ENCODE data around the gene CDK8. TPM values are rescaled to one million over a fixed set of nuclear protein-coding genes. Genes with fewer than 3 reads are reported as not detected.
"Not testable (repeated sequence)": the region's sequence is repeated elsewhere in the genome, so short reads cannot be mapped to it uniquely, and the experiment has no call there.

The CDK8 gene
- total RNA-seq, 1 experiment from 2014 or later, result 17.2 TPM

DNA sequence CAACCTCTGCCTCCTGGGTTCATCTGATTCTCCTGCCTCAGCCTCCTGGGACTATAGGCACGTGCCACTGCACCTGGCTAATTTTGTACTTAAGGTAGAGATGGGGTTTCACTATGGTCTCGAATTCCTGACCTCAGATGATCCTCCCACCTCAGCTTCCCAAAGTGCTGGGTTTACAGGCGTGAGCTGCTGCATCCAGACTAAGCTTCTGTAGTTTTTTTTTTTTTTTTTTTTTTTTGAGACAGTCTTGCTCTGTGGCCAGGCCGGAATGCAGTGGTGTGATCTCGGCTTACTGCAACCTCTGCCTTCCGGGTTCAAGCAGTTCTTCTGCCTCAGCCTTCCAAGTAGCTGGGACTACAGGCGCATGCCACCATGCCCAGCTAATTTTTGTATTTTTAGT, 34.9 kb downstream of the CDK8 start:
- not testable (repeated sequence) for DNase-seq, H3K36me3 ChIP-seq, H3K4me3 ChIP-seq, H3K27me3 ChIP-seq, H3K9me3 ChIP-seq

DNA sequence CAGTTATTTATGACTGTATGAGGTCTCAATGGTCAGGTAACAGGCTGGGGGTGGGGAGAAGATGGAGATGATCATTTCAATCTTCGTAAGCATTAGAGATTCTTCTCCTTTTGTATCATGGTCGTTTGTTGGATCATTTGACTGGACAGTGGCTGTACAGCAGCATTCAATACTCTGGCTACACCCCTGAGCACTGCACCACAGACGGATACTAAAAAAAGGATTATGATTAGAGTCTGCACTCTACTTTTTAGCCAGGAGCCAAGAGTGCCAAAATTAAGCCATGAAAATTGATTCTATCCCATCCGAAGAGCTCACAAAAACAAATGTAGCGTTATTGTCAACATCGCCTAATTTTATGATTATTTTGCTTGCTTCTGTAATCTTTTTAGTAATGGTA, 41.9 kb downstream of the CDK8 start:
- Histone ChIP-seq H3K27me3 (no peaks in the 10 kb centered on the region), H3K4me3 (no peak overlapping the region), H3K9me3 (no peaks in the 10 kb centered on the region), H3K36me3 (no peaks in the 10 kb centered on the region)
- no peak for DNase-seq

DNA sequence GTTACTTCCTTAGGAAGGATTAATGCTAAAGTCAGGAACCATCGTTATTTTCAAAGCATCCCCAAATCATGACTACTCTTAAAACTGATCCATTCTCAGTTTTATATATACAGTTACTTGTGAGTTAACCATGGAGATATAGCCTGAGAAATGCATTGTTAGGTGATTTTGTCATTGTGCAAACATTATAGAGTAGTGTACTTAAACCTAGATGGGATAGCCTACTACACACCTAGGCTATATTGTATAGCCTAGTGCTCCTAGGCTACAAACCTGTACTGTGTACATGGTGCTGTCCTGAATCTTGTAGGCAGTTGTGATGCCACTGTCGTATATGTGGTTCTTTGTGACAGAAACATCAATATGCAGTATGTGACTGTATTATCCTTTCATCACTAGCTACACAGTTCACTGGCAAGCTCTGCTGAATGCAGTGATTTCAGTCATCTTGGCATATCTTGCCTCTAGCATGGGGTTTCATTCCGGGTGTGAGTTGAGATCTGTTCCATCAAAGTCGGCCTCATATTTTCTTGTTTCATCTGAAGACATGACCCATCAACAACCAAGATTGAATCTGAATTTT, 45.3 kb downstream of the CDK8 start:
- Histone ChIP-seq H3K4me3 (no peak overlapping the region), H3K36me3 (no peaks in the 10 kb centered on the region), H3K27me3 (no peaks in the 10 kb centered on the region), H3K9me3 (no peaks in the 10 kb centered on the region)
- DNase-seq, result no peak

DNA sequence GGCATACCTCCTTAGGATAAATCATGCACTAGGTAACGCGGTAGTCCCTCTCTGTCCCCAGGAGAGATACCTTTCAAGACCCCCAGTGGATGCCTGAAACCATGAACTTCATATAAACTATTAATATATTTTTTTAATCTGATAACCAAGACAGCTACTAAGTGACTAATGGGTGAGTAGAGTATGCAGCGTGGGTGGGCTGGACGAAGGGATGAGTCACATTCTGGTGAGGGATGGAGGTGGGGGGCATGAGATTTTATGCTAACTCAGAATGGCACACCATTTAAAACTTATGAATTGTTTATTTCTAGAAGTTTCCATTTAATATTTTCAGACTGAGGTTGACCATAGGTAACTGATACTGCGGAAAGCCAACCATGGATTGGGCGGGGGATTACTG, 46.2 kb downstream of the CDK8 start:
- peak; percentile 74 for DNase-seq
- no peak overlapping the region for H3K4me3 ChIP-seq
- H3K36me3 ChIP-seq, result no peaks in the 10 kb centered on the region
- no peaks in the 10 kb centered on the region for H3K9me3 ChIP-seq
- no peaks in the 10 kb centered on the region for H3K27me3 ChIP-seq

DNA sequence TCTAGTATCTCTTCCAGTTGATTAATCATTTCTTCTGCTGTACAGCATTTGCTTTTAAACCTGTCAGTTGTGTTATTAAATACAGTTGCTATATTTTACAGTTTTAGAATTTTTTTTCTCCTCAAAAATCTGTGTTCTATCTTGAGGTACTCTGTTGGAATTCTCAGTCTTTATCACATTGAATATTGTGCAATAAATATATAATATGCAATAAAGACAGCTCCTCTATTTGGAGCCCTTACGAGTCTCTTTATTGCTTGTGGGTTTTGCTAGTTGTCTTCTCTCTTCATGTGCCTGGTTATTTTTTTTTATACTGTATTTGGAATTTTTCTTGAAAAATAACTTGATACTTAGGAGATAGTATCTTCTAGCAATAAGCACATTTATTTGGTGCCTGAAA, 51.7 kb downstream of the CDK8 start:
- no peak for DNase-seq
- Histone ChIP-seq H3K9me3 (no peaks in the 10 kb centered on the region), H3K27me3 (no peaks in the 10 kb centered on the region), H3K4me3 (no peak overlapping the region), H3K36me3 (no peaks in the 10 kb centered on the region)

DNA sequence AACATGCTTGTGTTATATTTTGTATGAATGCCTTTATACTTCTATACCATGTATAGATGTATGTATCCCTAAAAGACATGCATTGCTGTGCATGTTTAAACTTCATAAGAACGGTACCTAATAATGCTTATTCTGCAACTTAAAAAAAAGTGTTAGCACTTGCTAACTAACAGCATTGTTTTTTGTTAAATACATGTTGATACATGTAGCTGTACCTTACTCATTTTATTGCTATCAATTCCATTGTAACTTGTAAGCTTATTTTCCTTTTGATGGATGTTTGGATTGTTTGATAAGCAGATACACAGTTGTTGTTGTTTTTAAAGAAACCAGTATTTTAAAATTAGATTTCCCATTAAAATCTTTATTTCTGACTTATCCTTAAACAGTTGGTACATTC, 53.8 kb downstream of the CDK8 start:
- DNase-seq, result no peak
- Histone ChIP-seq H3K9me3 (no peaks in the 10 kb centered on the region), H3K27me3 (no peaks in the 10 kb centered on the region), H3K36me3 (no peaks in the 10 kb centered on the region), H3K4me3 (no peak overlapping the region)

DNA sequence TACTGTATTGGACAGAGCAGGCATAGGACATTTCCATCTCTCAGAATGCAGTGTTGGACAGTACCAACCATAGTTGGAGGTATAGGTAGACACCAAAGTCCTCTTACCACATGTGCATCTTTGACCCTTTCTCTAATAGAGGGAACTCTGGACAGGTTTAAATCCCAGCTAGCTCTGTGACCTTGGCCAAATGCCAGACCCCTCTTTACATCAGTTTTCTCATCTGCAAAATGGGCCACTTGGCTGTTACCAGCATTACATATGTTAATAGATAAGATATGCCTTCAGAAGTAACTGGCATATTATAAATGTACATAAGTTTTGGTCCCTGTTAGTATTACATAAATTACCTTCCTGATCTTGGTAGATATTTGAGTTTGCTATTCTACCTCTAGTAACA, 54.3 kb downstream of the CDK8 start:
- Histone ChIP-seq H3K4me3 (no peak overlapping the region), H3K27me3 (no peaks in the 10 kb centered on the region), H3K36me3 (no peaks in the 10 kb centered on the region), H3K9me3 (no peaks in the 10 kb centered on the region)
- DNase-seq, result no peak

DNA sequence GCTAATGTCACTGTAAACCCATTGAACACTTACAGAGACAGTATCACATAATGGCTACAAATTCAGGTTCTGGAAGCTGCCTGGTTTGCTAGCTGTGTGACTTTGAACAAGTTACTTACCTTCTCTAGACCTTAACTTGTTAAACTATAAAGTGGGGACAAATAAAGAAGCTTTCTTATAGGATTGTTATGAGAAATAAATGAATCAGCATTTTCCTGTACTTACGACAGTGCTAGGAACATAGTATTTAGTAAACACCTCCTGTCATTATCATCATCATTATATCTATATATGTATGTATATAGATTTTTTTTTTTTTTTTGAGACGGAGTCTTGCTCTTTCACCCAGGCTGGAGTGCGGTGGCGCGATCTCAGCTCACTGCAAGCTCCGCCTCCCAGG, 54.9 kb downstream of the CDK8 start:
- H3K4me3 ChIP-seq, result no peak overlapping the region
- H3K27me3 ChIP-seq, result no peaks in the 10 kb centered on the region
- no peaks in the 10 kb centered on the region for H3K9me3 ChIP-seq
- H3K36me3 ChIP-seq, result no peaks in the 10 kb centered on the region
- no peak for DNase-seq

DNA sequence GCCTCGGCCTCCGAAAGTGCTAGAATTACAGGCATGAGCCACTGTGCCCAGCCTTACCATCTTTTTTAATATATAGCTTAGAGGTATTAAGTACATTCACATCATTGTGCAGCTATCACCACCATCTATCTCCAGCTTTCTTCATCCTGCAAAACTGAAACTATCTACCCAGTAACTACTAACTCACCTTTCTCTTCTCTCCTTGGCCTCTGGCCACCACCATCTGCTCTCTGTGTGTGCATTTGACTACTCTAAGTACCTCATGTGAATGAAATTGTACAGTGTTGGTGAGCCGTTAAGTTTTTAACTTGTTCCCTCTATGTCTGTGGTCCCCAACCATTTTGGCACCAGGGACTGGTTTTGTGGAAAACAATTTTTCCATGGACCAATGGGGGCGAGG, 56.1 kb downstream of the CDK8 start:
- H3K4me3 ChIP-seq, result no peak overlapping the region
- no peaks in the 10 kb centered on the region for H3K9me3 ChIP-seq
- H3K27me3 ChIP-seq, result no peaks in the 10 kb centered on the region
- H3K36me3 ChIP-seq, result no peaks in the 10 kb centered on the region
- DNase-seq, result no peak

DNA sequence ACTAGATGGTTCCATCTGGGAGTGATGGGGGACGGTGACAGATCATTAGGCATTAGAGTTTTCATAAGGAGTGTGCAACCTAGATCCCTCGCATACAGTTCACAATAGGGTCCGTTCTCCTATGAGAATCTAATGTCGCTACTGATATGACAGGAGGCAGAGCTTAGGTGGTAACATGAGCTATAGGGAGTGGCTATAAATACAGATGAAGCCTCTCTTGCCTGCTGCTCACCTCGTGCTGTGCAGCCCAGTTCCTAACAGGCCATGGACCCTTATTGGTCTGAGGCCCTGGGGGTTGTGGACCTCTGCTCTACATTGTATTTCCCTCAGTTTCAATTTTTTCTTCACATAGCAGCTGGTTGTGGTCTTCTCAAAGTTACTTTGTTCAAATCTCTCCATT, 56.5 kb downstream of the CDK8 start:
- H3K27me3 ChIP-seq, result no peaks in the 10 kb centered on the region
- no peaks in the 10 kb centered on the region for H3K9me3 ChIP-seq
- no peaks in the 10 kb centered on the region for H3K36me3 ChIP-seq
- H3K4me3 ChIP-seq, result no peak overlapping the region
- DNase-seq, result no peak

DNA sequence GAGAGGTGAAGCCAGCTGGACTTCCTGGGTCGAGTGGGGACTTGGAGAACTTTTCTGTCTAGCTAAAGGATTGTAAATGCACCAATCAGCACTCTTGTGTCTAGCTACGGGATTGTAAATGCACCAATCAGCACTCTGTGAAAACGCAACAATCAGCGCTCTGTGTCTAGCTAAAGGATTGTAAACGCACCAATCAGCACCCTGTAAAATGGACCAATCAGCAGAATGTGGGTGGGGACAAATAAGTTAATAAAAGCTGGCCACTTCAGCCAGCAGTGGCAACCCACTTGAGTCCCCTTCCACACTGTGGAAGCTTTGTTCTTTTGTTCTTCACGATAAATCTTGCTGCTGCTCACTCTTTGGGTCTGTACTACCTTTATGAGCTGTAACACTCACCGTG, 58.1 kb downstream of the CDK8 start:
- H3K36me3 ChIP-seq, H3K4me3 ChIP-seq, H3K9me3 ChIP-seq, DNase-seq, H3K27me3 ChIP-seq: not testable (repeated sequence)

DNA sequence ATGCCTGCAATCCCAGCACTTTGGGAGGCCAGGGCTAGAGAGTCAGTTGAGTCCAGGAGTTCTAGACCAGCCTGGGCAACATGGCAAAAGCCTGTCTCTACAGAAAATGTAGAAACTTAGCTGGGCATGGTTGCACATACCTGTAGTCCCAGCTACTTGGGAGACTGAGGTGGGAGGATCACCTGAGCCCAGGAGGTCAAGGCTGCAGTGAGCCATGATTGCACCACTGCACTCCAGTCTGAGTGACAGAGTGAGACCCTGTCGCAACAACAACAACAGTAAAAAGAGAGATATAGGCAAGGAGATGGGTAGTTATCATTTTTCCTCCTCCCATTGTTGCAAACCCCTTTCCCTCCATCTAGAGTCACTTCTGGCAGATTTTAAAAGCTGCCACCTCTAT, 62.2 kb downstream of the CDK8 start:
- not testable (repeated sequence) for DNase-seq, H3K27me3 ChIP-seq, H3K36me3 ChIP-seq, H3K4me3 ChIP-seq, H3K9me3 ChIP-seq

DNA sequence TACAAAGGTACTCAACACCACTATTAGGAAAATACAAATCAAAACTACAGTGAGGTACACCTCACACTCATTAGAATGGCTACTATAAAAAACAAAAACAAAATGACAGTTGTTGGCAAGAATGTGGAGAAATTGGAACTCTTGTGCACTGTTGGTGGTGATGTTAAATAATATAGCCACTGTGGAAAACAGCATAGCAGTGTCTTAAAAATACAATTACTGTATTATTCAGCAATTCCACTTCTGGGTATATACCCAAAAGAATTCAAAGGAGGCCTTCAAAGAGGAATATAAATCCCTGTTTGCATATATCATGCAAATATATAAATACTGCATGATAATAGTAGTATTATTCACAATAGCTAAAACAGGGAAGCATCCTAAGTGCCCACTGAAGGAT, 66.8 kb downstream of the CDK8 start:
- DNase-seq, result no peak
- Histone ChIP-seq H3K27me3 (no peaks in the 10 kb centered on the region), H3K36me3 (no peaks in the 10 kb centered on the region), H3K9me3 (no peaks in the 10 kb centered on the region), H3K4me3 (no peak overlapping the region)

DNA sequence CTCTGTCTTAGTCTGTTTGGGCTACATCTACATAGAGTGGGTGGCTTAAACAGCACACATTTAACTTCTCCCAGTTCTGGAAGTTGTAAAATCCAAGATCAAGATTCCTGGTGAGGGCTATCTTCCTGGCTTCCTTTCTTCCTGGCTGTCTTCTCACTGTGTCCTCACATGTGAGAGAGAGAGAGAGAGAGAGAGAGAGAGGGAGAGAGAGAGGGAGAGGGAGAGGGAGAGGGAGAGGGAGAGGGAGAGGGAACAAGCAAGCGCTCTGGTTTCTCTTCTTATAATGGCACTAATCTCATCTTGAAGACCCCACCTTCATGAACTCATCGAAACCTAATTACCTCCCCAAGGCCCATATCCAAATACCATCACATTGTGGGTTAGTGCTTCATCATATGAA, 69.2 kb downstream of the CDK8 start:
- H3K36me3 ChIP-seq, result no peaks in the 10 kb centered on the region
- H3K4me3 ChIP-seq, result no peak overlapping the region
- DNase-seq, result no peak
- no peaks in the 10 kb centered on the region for H3K9me3 ChIP-seq
- no peaks in the 10 kb centered on the region for H3K27me3 ChIP-seq

DNA sequence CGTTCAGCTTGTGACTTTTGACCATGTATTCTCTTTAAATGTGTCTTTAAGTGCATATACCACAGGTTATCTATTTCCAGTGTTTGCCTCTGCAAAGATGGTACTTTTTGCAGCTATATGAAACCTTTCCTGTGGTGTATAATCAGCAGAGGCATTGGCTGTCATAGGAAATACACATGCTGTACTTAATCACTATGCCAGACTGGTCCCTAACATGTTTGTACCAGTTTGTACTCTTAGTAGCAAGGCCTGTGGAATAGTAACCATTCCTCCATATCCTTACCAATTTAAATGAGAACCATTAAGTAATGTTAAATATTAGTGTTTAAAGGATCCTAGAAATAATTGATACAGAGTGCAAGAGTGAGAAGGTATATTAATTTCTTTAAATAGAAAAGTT, 69.8 kb downstream of the CDK8 start:
- DNase-seq, result no peak

DNA sequence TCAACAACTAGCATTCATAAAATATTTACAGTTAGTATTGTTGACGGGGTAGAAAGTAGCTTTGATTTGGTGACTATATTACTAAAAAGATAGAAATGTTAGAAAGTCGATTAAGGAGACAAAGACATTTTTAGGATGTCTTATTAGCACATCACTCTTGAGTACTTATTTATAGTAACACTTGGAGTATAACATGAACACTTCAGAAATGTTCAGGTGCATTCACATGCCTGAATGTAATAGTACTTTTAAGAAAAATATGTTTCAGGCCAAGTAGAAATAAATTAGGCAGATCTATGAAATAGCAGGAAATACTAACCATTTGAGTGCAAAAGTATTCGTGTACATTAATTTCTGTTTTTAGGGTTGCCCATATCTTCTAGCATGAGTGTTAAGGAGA, 70.4 kb downstream of the CDK8 start:
- H3K36me3 ChIP-seq, result no peaks in the 10 kb centered on the region
- DNase-seq, result no peak
- H3K9me3 ChIP-seq, result no peaks in the 10 kb centered on the region; the same call in none of the 2 replicates
- H3K27me3 ChIP-seq, result no peaks in the 10 kb centered on the region
- no peak overlapping the region for H3K4me3 ChIP-seq

More for the DNA sequence above, 69.8 kb downstream of the CDK8 start:
- Histone ChIP-seq H3K9me3 (no peaks in the 10 kb centered on the region; the same call in none of the 2 replicates), H3K4me3 (no peak overlapping the region), H3K36me3 (no peaks in the 10 kb centered on the region), H3K27me3 (no peaks in the 10 kb centered on the region)

DNA sequence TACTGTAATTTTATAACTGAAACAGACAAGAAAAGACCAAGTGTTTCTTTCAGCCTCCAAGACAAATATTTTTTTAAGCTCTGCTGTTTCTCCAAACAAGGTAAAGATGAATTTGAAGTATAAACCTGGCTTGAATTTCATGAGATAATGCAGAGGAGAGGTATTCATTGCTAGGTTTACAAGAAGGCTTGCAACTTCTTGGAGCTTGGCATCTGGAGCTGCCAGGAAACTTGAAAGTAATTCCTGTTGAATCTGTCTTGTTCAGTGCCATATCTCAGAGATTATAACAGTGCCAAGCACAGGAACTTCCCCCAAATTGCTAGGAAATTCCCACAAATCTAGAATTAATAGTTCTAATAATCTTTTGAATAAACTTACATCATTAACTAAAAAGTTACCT, 70.9 kb downstream of the CDK8 start:
- H3K27me3 ChIP-seq, result no peaks in the 10 kb centered on the region
- no peaks in the 10 kb centered on the region; the same call in none of the 2 replicates for H3K9me3 ChIP-seq
- no peak for DNase-seq
- no peaks in the 10 kb centered on the region for H3K36me3 ChIP-seq
- no peak overlapping the region for H3K4me3 ChIP-seq

DNA sequence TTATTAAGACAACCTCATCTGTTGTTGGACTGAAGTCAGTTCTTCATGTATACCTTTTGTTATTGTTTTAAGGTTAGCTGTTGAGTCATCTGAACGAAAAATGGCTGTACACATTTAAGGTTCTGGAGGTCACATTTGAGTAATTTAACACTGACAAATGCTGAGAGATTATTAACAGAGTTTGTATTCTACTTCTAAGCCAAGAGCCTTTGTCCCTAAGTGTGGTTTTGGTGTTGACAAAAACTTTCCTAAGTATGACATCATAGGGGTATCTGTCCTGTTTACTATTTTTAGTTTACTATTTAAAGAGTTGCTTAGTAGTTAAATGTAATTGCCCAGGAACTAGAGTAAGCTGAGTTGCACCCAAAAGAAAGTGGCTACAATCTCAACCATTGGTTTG, 71.9 kb downstream of the CDK8 start:
- Histone ChIP-seq H3K9me3 (no peaks in the 10 kb centered on the region; the same call in none of the 2 replicates), H3K27me3 (no peaks in the 10 kb centered on the region), H3K36me3 (no peaks in the 10 kb centered on the region), H3K4me3 (no peak overlapping the region)
- DNase-seq, result no peak

DNA sequence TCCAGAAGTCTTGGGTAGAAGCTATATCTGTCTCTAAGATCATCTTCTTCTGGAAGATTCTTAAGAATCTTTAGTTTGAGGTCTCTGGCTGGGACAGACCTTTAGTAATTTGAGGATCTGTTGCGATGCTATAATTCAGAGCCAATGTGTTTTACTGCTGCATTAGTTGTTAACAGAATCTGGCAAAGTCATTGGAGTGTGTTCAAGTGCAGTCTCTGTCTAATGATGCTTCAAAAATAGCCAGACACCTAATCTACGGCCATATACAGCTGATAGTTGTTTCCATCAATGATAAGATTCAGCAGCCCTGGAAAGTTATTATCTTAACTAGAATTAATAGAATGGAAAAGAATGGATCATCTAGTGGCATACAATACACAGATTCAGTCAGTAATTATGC, 72.6 kb downstream of the CDK8 start:
- H3K4me3 ChIP-seq, result no peak overlapping the region

More for the DNA sequence above, 72.6 kb downstream of the CDK8 start:
- no peak for DNase-seq
- no peaks in the 10 kb centered on the region for H3K27me3 ChIP-seq
- H3K36me3 ChIP-seq, result no peaks in the 10 kb centered on the region
- no peaks in the 10 kb centered on the region; the same call in none of the 2 replicates for H3K9me3 ChIP-seq

Measured in MG63 (cell line).